Vagina (tissue), 2 donors: ENCODE measurements around the gene ZNF180.

Experiments
- POLR2A ChIP-seq, 2 donors: fragments of 450-650 bp; IDR thresholded peaks; one replicate each; pipeline ENCODE4 v1.6.1; 2017; ENCODE audit warnings: antibody characterized with exemption in 2 of 2, mild to moderate bottlenecking in 2 of 2, moderate library complexity in 2 of 2
- POLR2AphosphoS5 ChIP-seq, 2 donors: sonication (generic); formaldehyde crosslinking; IDR thresholded peaks; one replicate each; pipeline ENCODE4 v1.9.0; 2017; ENCODE audit warnings: antibody characterized with exemption in 2 of 2, mild to moderate bottlenecking in 2 of 2, low read depth in 1 of 2; ENCODE audit not compliant: insufficient read depth in 1 of 2
- TF ChIP-seq, protein P1 (sequence below), 3 experiments: fragments of 450-650 bp in 2 of 3; fragments of 200-600 bp in 1 of 3; sonication (generic) in 1 of 3; IDR thresholded peaks; one replicate each; pipeline ENCODE4 v1.5.1; 2017 to 2019; ENCODE audit warnings: antibody characterized with exemption in 3 of 3, mild to moderate bottlenecking in 2 of 3, moderate library complexity in 2 of 3

DNA sequence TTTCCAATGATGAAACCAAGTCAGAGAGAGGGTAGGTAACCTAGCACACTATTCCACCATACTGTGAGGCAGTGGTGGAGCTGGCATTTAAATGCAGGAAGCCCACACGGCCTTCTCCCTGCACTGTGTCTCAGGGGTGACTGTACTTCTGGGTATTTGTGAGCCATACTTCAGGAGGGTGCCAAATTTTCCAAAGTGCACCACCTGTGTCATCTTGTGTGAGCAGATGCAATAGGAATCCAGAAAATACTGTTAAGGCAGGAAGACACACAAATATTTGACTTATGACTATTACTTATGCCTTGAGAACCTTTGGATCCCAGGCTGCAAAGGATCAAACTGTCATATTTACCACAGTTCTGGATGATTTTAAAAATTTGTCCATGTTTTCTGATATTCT, 69.4 kb downstream of the ZNF180 start:
- TF ChIP-seq POLR2AphosphoS5 (IDR thresholded peaks at IDR 0.05; ENCODE audit: insufficient read depth in 1 of 2, low read depth in 1 of 2) (no peak), POLR2A (IDR thresholded peaks at IDR 0.05) (no peak)
- TF ChIP-seq, protein P1, sequence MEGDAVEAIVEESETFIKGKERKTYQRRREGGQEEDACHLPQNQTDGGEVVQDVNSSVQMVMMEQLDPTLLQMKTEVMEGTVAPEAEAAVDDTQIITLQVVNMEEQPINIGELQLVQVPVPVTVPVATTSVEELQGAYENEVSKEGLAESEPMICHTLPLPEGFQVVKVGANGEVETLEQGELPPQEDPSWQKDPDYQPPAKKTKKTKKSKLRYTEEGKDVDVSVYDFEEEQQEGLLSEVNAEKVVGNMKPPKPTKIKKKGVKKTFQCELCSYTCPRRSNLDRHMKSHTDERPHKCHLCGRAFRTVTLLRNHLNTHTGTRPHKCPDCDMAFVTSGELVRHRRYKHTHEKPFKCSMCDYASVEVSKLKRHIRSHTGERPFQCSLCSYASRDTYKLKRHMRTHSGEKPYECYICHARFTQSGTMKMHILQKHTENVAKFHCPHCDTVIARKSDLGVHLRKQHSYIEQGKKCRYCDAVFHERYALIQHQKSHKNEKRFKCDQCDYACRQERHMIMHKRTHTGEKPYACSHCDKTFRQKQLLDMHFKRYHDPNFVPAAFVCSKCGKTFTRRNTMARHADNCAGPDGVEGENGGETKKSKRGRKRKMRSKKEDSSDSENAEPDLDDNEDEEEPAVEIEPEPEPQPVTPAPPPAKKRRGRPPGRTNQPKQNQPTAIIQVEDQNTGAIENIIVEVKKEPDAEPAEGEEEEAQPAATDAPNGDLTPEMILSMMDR (IDR thresholded peaks at IDR 0.05): no peak
